ENCODE results near the gene CREBBP. TPM values are rescaled to one million over a fixed set of nuclear protein-coding genes. Genes with fewer than 3 reads are reported as not detected.

The CREBBP gene
- total and polyA plus RNA-seq, 2 experiments from 2014 or later = 24.4 to 33.8 TPM

- H3K27ac ChIP-seq = peak overlapping the region; percentile 12
- DNase-seq (ENCODE audit: low read depth in 1 of 2, low spot score in 1 of 2) = no peak
- no peaks in the 10 kb centered on the region for H3K4me1 ChIP-seq (ENCODE audit: low read depth)
- no peaks in the 10 kb centered on the region for H3K9me3 ChIP-seq (ENCODE audit: low read depth)
- H3K27me3 ChIP-seq = no peaks in the 10 kb centered on the region
- H3K36me3 ChIP-seq = no peaks in the 10 kb centered on the region
- no peak overlapping the region for H3K4me3 ChIP-seq
- no peak for TF ChIP-seq CTCF (IDR thresholded peaks at IDR 0.05; ENCODE audit: low read depth, low read length)
These were observed 166.8 kb downstream of the CREBBP start for GRCh38 chr16:3713587-3714242.

- Histone ChIP-seq H3K36me3 (no peaks in the 10 kb centered on the region), H3K27ac (peak overlapping the region; percentile 12), H3K4me3 (no peak overlapping the region), H3K27me3 (no peaks in the 10 kb centered on the region), H3K9me3 (ENCODE audit: low read depth) (no peaks in the 10 kb centered on the region), H3K4me1 (ENCODE audit: low read depth) (no peaks in the 10 kb centered on the region)
- TF ChIP-seq CTCF (IDR thresholded peaks at IDR 0.05; ENCODE audit: low read depth, low read length) = no peak
- no peak for DNase-seq (ENCODE audit: low read depth in 1 of 2, low spot score in 1 of 2)
These were observed 167.6 kb downstream of the CREBBP start for GRCh38 chr16:3712861-3713372.

- no peak overlapping the region for H3K4me3 ChIP-seq
- no peaks in the 10 kb centered on the region for H3K27me3 ChIP-seq
- no peaks in the 10 kb centered on the region for H3K4me1 ChIP-seq (ENCODE audit: low read depth)
- no peaks in the 10 kb centered on the region for H3K36me3 ChIP-seq
- no peaks in the 10 kb centered on the region for H3K9me3 ChIP-seq (ENCODE audit: low read depth)
- no peak overlapping the region for H3K27ac ChIP-seq
- DNase-seq (ENCODE audit: low read depth in 1 of 2, low spot score in 1 of 2) = no peak
- no peak for TF ChIP-seq CTCF (IDR thresholded peaks at IDR 0.05; ENCODE audit: low read depth, low read length)
These were observed 174.1 kb downstream of the CREBBP start for GRCh38 chr16:3706253-3707012.

GRCh38 chr16:3702082-3702481, 178.4 kb downstream of the CREBBP start:
- Histone ChIP-seq H3K4me1 (ENCODE audit: low read depth) (no peaks in the 10 kb centered on the region), H3K4me3 (no peak overlapping the region), H3K9me3 (ENCODE audit: low read depth) (no peaks in the 10 kb centered on the region), H3K27me3 (no peaks in the 10 kb centered on the region), H3K27ac (no peak overlapping the region), H3K36me3 (no peaks in the 10 kb centered on the region)
- no peak for TF ChIP-seq CTCF (IDR thresholded peaks at IDR 0.05; ENCODE audit: low read depth, low read length)
- DNase-seq (ENCODE audit: low read depth in 1 of 2, low spot score in 1 of 2) = no peak

- Histone ChIP-seq H3K4me1 (ENCODE audit: low read depth) (no peaks in the 10 kb centered on the region), H3K27me3 (no peaks in the 10 kb centered on the region), H3K36me3 (no peaks in the 10 kb centered on the region), H3K4me3 (no peak overlapping the region), H3K27ac (no peak overlapping the region), H3K9me3 (ENCODE audit: low read depth) (no peaks in the 10 kb centered on the region)
- no peak for TF ChIP-seq CTCF (IDR thresholded peaks at IDR 0.05; ENCODE audit: low read depth, low read length)
- no peak for DNase-seq (ENCODE audit: low read depth in 1 of 2, low spot score in 1 of 2)
These were observed 179.0 kb downstream of the CREBBP start for GRCh38 chr16:3701531-3701930.
